Activated T-helper 17 cell treated with anti-CD3 and anti-CD28 coated beads, Interleukin-2, amount 50 U/mL, for 72 hours (primary cell): Measurements from ENCODE around the gene ADGRG3. TPM values are rescaled to one million over a fixed set of nuclear protein-coding genes. Genes with fewer than 3 reads are reported as not detected.

ENCODE experiments used
- ATAC-seq: fragments of 150-1000 bp; cut with Tn5 transposase; replicated peaks from 2 replicates; pipeline ENCODE4 v1.10.0; 2021; ENCODE audit warnings: mild to moderate bottlenecking, moderate library complexity
- H3K27ac Mint-ChIP-seq: one replicate; pipeline ENCODE4 v1.8.0; 2022; ENCODE audit warnings: mixed read lengths
- H3K27me3 Mint-ChIP-seq: one replicate; pipeline ENCODE4 v1.8.0; 2022; ENCODE audit warnings: mixed read lengths
- H3K36me3 Mint-ChIP-seq: one replicate; pipeline ENCODE4 v1.8.0; 2022; ENCODE audit warnings: low read depth, mild to moderate bottlenecking, mixed read lengths
- H3K4me1 Mint-ChIP-seq: one replicate; pipeline ENCODE4 v1.8.0; 2022; ENCODE audit warnings: mixed read lengths
- H3K4me3 Mint-ChIP-seq: one replicate; pipeline ENCODE4 v1.8.0; 2022; ENCODE audit warnings: mild to moderate bottlenecking, mixed read lengths
- H3K9me3 Mint-ChIP-seq: one replicate; pipeline ENCODE4 v1.8.0; 2022; ENCODE audit warnings: mixed read lengths
- total RNA-seq, 2 donors: library from RNA; stranded (reverse); gene quantifications; one replicate each; pipeline ENCODE4 v1.2.3, GENCODE V29; 2022

Gene ADGRG3
- total RNA-seq, 2 donors from 2014 or later: not detected

DNA sequence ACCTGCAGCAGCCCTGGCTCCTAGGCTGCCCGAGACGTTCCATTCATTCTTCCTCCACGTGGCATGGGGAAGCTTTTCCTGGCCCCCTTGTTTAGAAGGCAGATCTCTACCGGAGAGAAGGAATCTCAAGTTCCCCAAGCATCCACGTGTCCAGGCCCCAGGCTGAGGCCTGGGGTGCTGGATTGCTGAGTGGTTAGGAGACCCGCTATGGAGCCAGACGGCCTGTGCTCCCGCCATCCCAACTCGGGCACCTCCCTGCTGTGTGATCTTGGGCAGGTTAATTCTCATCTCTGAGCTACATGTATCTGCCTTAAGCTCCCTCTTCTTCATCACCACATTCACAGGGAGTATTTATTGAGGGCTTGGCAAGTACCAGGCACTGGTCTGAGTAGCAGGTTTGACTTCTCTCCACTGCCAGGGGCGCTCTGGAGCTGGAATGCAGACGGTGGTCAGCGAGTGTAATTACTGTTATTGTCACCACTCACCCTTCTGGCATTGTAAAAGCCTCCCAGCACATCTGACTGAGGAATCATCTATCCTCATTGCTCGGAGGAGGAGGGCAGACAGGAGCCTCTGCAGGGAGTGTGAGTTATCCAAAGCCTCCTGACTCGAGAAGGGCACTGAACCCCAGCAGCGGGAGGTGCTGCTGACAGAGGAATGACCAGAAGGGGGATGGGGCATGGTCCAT is 40.8 kb upstream of the ADGRG3 start:
- H3K4me3 Mint-ChIP-seq: no peak overlapping the region
- peak overlapping the region; percentile 76 for H3K27ac Mint-ChIP-seq
- H3K4me1 Mint-ChIP-seq: peaks cover 20% of the 10 kb centered on the region
- peaks cover 4% of the 10 kb centered on the region for H3K36me3 Mint-ChIP-seq
- peaks cover 26% of the 10 kb centered on the region for H3K27me3 Mint-ChIP-seq
- H3K9me3 Mint-ChIP-seq: no peaks in the 10 kb centered on the region
- no peak for ATAC-seq

DNA sequence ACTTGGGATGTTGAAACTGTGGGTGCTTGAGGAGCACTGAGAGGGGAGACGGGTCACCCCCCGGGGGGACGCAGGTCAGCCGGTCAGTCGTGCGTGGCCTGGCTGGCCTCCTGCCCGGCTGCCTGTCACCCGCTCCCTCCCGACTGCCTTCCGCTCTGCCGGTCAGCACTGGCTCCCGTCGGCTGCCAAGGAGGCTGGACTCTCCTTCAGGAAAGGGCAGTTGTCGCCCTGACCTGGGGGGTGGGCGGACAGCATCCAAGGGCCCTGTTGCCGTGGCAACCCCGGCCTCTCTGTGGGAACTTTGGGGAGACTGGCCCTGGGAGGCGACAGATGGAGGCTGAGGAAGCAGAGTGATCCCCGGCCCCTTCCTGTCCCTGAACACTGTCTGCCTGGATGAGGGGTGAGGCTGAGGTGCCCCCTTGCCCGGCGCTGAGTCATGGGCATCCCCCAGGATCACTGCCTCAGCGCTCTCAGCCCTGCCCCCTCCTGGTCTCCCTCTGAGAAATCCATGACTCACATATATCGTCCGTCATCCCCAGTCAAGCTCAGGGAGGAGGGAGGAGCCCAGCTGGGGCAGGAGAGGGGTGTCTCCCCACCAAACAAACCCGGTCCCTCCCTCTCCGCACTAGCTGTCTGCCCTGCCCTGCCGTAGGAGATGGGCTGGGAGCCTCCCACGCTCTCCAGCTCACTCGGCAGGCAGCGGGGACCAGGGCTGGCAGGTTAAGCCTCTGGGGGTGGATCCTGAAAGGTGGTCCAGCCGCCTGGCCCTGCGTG is 39.9 kb upstream of the ADGRG3 start, which contains the start of gene ADGRG1:
Gene ADGRG1 (plus strand): TSS at position 623 of the 774 bp plus-strand sequence. CDS start 21,658 bp downstream, outside the sequence.
- no peaks in the 10 kb centered on the region for H3K9me3 Mint-ChIP-seq
- H3K27ac Mint-ChIP-seq: peak within 1 kb of the TSS; percentile 76
- peaks cover 20% of the 10 kb centered on the region for H3K4me1 Mint-ChIP-seq
- H3K27me3 Mint-ChIP-seq: peaks cover 26% of the 10 kb centered on the region
- H3K4me3 Mint-ChIP-seq: peak within 1 kb of the TSS; percentile 67
- peaks cover 4% of the 10 kb centered on the region for H3K36me3 Mint-ChIP-seq
- ATAC-seq: peak; percentile 95

DNA sequence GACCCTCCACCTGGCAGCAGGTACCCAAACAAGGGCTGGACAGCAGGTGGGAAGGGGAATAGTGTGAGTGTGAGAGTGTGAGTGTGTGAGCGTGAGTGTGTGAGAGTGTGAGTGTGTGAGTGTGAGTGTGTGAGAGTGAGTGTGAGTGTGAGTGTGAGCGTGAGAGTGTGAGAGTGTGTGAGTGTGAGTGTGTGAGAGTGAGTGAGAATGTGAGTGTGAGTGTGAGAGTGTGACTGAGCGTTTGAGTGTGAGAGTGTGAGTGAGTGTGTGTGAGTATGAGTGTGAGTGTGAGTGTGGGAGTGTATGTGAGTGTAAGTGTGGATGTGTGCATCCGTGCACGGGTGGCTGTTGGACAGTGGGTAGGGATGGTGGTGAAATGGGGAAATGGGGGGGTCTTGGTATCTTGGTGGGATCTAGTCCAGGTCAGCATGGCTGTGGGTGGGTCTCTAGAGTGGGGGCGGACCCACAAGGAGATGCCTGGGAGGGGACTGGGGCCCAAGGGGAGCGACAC is 39.3 kb upstream of the ADGRG3 start:
- H3K4me3 Mint-ChIP-seq: peak overlapping the region; percentile 67
- no peak for ATAC-seq
- H3K27ac Mint-ChIP-seq: peak overlapping the region; percentile 74
- peaks cover 4% of the 10 kb centered on the region for H3K36me3 Mint-ChIP-seq
- peaks cover 26% of the 10 kb centered on the region for H3K27me3 Mint-ChIP-seq
- no peaks in the 10 kb centered on the region for H3K9me3 Mint-ChIP-seq
- peaks cover 20% of the 10 kb centered on the region for H3K4me1 Mint-ChIP-seq

DNA sequence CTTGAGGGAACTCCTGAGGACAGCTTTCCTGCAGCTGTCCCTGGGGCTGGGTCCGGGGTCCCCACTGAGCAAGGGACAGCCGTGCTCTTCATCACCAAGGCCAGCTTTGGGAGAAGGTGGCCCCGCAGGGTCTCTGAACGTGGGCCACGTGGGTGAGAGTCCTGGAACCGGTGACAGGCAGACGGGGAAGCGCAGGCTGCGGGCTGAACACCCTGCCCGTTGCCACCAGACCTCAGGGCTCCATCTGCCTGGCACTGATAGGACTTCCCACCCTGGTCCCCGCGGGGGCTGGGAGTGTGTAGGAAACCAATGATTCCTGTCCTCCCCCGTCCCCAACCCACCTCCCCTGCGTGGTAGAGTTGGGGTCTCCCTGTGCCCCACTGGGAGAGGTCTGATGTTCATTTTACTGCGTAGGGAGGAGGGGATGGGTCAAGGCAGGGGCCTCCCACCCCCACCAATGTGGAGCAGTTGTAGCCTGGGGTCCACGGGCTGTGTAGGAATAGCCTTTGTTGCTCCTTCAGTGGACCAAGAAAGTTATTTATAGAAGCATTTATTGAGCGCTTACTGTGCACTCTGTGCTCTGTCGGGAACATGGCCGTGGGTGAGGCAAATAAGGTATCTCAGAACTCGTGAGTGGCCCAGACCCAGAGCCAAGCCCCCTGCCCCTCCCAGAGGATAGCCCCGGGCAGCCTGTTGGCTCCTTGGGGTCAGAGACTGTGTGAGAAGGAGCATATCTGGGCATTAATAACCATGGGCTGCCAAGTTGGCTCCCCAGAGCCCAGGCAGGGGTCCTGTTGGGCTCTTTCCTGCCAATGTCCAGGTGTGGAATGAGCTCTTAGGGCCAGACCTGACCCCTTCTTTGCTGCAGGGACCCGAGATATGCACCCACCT is 38.3 kb upstream of the ADGRG3 start:
- Mint-ChIP-seq H3K36me3 (peaks cover 4% of the 10 kb centered on the region), H3K27ac (peak overlapping the region; percentile 74), H3K4me3 (peak overlapping the region; percentile 67), H3K4me1 (peaks cover 20% of the 10 kb centered on the region), H3K27me3 (peaks cover 26% of the 10 kb centered on the region), H3K9me3 (no peaks in the 10 kb centered on the region)
- no peak for ATAC-seq

DNA sequence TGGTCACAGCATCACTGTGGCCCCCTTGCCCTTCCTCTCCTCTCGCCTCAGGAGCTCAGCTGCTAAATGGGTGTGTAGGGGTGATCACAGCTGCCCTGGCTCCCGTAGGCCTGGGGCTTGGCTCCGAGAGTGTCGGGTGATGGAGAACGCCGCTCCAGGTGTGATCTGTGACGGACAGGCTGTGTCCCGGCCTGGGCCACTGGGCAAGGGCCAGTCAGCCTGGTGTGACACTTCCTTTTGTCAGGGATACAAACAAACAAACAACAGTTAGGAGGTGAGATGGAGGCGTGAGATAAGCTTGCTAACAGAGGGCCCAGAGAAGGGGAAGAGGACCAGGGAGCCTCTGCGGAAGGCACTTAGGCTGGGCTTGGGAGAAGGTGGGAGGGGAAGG is 37.7 kb upstream of the ADGRG3 start:
- Mint-ChIP-seq H3K4me3 (no peak overlapping the region), H3K27ac (no peak overlapping the region), H3K9me3 (no peaks in the 10 kb centered on the region), H3K4me1 (peaks cover 17% of the 10 kb centered on the region), H3K27me3 (peaks cover 24% of the 10 kb centered on the region), H3K36me3 (peaks cover 4% of the 10 kb centered on the region)
- ATAC-seq: no peak

DNA sequence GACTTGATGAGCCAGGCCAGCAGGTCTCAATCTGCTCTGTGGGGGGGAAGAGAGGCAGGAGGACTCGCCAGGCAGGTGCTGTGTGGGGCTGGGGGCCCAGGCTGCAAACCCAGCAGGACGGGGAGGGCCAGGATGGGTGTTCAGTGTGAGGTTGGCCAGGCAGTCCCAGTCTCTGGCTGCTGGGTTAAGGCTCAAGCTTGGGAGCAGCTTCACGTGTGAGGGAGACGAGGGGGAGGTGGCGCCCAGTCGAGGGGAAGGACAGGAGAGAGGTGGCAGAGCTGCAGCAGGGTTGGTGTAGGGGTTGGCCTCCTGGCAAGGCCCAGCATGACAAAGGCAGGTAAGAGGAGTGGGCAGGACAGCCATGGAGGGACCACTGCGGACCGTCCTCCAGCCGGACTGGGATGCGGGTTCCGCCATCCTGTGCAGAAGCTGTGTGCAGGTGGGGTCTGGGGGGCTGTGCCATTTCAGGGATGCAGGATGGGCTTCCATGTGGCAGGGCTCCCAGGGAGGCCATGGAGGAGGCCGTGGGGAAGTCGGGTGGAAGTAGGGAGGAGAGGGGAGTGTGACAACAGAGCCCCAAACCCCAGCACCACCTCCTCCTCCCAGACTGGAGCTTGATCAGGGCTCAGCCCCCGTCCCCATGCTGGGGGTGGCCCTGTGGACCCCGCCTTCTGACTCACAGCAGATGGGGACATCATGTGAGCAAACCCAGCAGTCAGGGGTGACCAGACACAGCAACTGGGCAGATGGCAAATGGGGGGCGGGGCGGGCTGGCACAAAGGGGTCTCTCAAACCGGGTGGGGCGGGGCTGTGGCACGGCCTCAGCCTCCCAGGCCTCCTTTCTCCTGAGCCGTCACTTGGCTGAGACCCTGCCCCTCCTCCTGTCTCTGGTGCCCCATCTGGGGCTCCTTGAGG is 36.9 kb upstream of the ADGRG3 start:
- ATAC-seq: no peak
- H3K9me3 Mint-ChIP-seq: no peaks in the 10 kb centered on the region

DNA sequence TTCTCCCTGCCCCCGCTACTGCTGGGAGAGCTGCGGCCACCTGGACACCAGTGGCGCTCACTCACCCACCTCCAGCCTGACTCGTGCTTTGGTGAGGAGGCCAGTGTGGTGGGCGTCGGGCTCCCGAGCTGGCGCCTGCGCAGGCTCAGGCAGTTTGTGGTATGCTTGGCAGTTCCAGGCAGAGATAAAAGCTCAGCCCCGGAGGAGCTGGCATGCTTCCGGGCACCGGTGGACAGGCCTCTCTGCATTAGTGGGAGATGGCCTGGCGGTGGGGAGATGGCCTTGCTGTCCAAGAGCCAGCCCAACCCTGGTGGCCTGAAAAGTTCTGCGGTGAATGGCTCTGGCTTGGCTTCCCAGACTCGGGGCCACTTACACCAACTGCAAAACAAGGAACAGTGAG is 35.5 kb upstream of the ADGRG3 start:
- Mint-ChIP-seq H3K27ac (no peak overlapping the region), H3K36me3 (peaks cover 4% of the 10 kb centered on the region), H3K4me1 (peaks cover 11% of the 10 kb centered on the region), H3K27me3 (peaks cover 26% of the 10 kb centered on the region), H3K4me3 (no peak overlapping the region), H3K9me3 (no peaks in the 10 kb centered on the region)
- no peak for ATAC-seq

More for the DNA sequence above, 36.9 kb upstream of the ADGRG3 start:
- Mint-ChIP-seq H3K36me3 (peaks cover 4% of the 10 kb centered on the region), H3K27me3 (peaks cover 19% of the 10 kb centered on the region), H3K27ac (no peak overlapping the region), H3K4me1 (peaks cover 11% of the 10 kb centered on the region), H3K4me3 (no peak overlapping the region)

DNA sequence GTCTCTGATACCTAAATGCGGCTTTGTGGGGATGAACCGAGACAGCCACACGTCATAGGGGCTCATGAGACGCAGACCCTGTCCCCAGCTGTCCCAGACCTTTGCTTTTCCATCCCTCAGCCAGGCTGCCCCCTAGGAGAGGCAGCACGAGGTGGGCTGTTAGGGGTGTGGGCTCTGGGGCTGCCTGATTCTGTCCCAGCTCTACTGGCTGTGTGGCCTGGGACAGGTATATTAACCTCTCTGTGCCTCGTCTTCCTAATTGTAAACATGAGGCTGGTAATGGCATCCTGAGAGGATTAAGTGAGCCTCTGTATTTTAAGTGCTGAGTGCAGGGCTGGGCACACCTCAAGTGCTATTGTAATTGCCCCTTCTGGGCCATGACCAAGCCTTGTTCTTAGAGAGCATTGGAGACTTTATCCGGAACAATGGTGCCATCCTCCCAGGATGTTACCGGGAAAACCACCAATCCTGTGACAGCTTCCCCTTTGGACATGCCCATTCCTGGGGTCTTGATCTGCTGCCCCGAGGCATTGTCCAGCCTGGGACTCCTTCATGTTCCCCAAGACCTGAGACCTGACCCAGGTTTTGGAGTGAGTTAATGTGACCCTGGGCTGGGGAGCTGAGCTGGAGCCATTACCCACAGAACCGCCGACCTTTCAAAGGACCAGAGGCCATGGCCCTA is 34.6 kb upstream of the ADGRG3 start:
- H3K36me3 Mint-ChIP-seq: peaks cover 3% of the 10 kb centered on the region
- H3K9me3 Mint-ChIP-seq: no peaks in the 10 kb centered on the region
- peaks cover 7% of the 10 kb centered on the region for H3K4me1 Mint-ChIP-seq

DNA sequence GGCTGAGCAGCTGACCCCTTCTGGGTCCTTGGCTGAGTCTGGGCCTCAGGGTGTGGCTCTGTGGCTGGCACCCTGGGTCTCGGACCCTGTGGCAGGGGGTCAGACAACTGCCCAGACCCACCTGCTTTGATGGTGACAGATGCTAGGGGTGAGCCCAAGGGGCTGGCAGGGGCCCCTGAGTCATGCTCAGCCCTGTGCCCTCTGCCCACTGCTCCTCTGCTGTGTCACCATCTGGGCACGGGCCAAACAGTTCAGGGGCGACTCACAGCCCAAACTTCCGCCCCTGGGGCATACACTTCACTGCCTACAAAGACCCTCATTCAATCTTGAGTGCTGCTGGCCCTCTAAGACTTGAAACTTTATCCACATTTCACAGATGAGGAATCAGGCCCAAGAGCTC is 33.9 kb upstream of the ADGRG3 start:
- peaks cover under 1% of the 10 kb centered on the region for H3K4me1 Mint-ChIP-seq
- H3K36me3 Mint-ChIP-seq: no peaks in the 10 kb centered on the region
- peak; percentile 27 for ATAC-seq
- no peak overlapping the region for H3K27ac Mint-ChIP-seq
- peaks cover 18% of the 10 kb centered on the region for H3K27me3 Mint-ChIP-seq
- H3K9me3 Mint-ChIP-seq: no peaks in the 10 kb centered on the region
- no peak overlapping the region for H3K4me3 Mint-ChIP-seq

More for the DNA sequence above, 34.6 kb upstream of the ADGRG3 start:
- Mint-ChIP-seq H3K4me3 (no peak overlapping the region), H3K27ac (no peak overlapping the region), H3K27me3 (peaks cover 25% of the 10 kb centered on the region)
- no peak for ATAC-seq

DNA sequence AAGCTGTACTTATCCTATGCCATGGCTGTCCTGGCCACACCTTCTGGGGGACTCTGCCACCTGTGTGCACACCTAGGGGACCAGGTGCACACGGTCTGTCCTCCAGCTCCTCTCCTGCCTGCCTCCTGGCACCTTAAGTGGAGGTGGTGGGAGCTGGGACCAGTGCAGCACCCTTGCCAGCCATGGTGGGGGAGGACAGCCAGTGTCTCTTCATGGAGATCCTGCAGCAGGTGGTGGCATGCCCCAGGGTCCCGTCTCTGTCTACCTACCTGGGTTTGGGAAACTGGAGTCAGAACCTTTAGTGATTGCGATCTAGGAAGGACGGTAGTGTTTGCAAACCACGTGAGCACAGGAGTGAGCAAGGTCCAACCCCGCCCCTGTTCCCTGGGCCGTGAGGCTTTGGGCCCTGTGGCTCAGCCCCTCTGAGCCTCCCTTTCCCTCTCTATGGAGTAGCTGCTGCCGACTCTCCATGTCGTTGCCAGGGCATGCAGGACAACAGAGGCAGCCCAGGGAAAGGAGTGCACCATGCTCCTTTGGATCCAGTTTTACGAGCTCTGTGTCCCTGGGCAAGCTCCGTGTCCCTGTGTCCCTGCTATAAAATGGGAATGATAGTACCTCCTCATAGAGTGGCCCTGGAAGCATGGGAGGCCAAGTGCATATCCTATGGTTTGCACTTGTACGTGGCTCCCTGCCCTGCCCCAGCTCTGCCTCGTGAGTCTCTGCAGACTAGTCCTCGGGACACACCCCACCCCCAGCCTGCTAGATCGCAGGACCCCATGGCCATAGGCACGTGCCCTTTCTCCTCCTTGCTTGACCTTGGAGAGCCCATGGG is 32.6 kb upstream of the ADGRG3 start:
- ATAC-seq: no peak
- H3K27me3 Mint-ChIP-seq: peaks cover 13% of the 10 kb centered on the region

DNA sequence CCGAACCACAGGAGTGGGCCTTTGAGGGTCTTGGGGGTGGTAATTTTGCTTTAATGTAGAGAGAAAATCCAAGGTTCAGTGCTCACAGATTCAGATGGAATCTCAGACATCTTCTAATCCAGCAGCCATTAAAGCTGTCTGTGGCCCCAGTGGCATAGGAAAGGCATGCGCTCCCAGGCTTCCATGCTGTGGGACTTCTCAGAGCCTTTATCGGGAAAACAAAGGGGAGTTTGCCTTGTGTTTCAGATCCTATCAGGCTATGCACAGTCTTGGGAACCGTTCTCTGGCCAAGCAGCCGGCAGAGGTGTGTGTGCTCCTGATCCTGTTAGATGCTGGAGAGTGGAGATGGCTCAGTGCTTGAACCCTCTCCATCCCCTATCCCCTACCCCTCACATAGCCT is 31.9 kb upstream of the ADGRG3 start:
- H3K27me3 Mint-ChIP-seq: peaks cover 7% of the 10 kb centered on the region
- ATAC-seq: no peak
- H3K27ac Mint-ChIP-seq: no peak overlapping the region
- no peaks in the 10 kb centered on the region for H3K4me1 Mint-ChIP-seq
- no peaks in the 10 kb centered on the region for H3K36me3 Mint-ChIP-seq
- H3K4me3 Mint-ChIP-seq: no peak overlapping the region
- no peaks in the 10 kb centered on the region for H3K9me3 Mint-ChIP-seq

More for the DNA sequence above, 32.6 kb upstream of the ADGRG3 start:
- no peaks in the 10 kb centered on the region for H3K4me1 Mint-ChIP-seq
- no peaks in the 10 kb centered on the region for H3K36me3 Mint-ChIP-seq
- no peak overlapping the region for H3K4me3 Mint-ChIP-seq
- H3K9me3 Mint-ChIP-seq: no peaks in the 10 kb centered on the region
- no peak overlapping the region for H3K27ac Mint-ChIP-seq

DNA sequence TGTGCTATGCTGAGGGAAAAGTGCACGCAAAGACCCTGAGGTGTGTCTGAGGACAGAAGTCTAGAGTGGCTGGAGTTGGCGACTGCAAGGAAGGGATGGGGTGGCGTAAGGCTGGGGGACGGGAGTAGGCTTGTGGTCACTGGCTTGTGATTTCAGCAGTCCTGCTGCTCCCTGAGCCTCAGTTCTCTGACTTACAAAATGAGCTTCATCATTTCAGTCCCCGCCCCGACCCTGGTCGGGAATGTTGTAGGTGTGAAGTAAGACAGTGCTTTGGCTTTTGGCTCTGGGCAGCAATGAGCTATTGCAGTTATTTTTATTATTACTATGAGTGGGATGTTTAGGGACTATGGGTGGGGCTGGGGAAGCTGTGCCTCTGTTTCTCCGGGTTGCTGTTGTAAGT is 31.1 kb upstream of the ADGRG3 start:
- no peak overlapping the region for H3K4me3 Mint-ChIP-seq
- no peaks in the 10 kb centered on the region for H3K4me1 Mint-ChIP-seq
- H3K27ac Mint-ChIP-seq: no peak overlapping the region
- ATAC-seq: no peak
- no peaks in the 10 kb centered on the region for H3K36me3 Mint-ChIP-seq
- H3K9me3 Mint-ChIP-seq: no peaks in the 10 kb centered on the region
- peaks cover 7% of the 10 kb centered on the region for H3K27me3 Mint-ChIP-seq
